SK-N-SH (cell line): ENCODE data around the gene MRPS5. TPM values are rescaled to one million over a fixed set of nuclear protein-coding genes. Genes with fewer than 3 reads are reported as not detected.

Experiments
- CTCF ChIA-PET: fragments of 300-600, 350-600 bp; formaldehyde crosslinking; extraction: SDS; loops from one replicate; lab custom pipeline; 2021; lab: Yijun Ruan, JAX
- POLR2A ChIA-PET: fragments of 350-600 bp; sonication (Branson Sonifier 250); formaldehyde crosslinking; extraction: SDS; loops from one replicate; lab custom pipeline; 2020; ENCODE audit warnings: antibody characterized with exemption, inconsistent platforms; lab: Yijun Ruan, JAX
- DNase-seq: peaks from one replicate; pipeline ENCODE4 v3.0.0; 2012
- H2AFZ ChIP-seq: fragments of 200-600 bp; sonication (generic); 2 replicates; pipeline ENCODE4 v1.8.1; 2016; ENCODE audit warnings: antibody characterized with exemption, mild to moderate bottlenecking, low read depth
- H3F3A ChIP-seq: fragments of 200-600 bp; sonication (generic); replicated peaks from 2 replicates; pipeline ENCODE3; 2016; ENCODE audit warnings: antibody characterized with exemption, mild to moderate bottlenecking; ENCODE audit not compliant: insufficient read depth
- H3K27ac ChIP-seq, 2 experiments: fragments of 200-500 bp in 1 of 2; fragments of 200-600 bp in 1 of 2; sonication (Bioruptor generic) in 1 of 2; sonication (generic), shearing (Covaris generic) in 1 of 2; 2 replicates each; pipeline versions ENCODE4 v1.5.1 to v1.6.1; 2014 to 2016; ENCODE audit warnings: low read depth in 2 of 2, inconsistent platforms in 1 of 2, low read length in 1 of 2, mild to moderate bottlenecking in 1 of 2, mixed read lengths in 1 of 2
- H3K27me3 ChIP-seq: fragments of 200-600 bp; sonication (generic), shearing (Covaris generic); 2 replicates; pipeline ENCODE4 v1.6.1; 2016; ENCODE audit warnings: mixed run types; ENCODE audit not compliant: insufficient read depth
- H3K36me3 ChIP-seq, 2 experiments: fragments of 200-500 bp in 1 of 2; fragments of 200-600 bp in 1 of 2; sonication (Bioruptor generic) in 1 of 2; sonication (generic) in 1 of 2; replicated peaks in 1 of 2; 2 replicates each; pipeline versions ENCODE3 to v1.5.1; 2014 to 2016; ENCODE audit warnings: low read length in 1 of 2, mild to moderate bottlenecking in 1 of 2; ENCODE audit not compliant: insufficient read depth in 2 of 2, control insufficient read depth in 1 of 2
- H3K4me1 ChIP-seq, 2 experiments: fragments of 200-500 bp in 1 of 2; fragments of 200-600 bp in 1 of 2; sonication (Bioruptor generic) in 1 of 2; sonication (generic), shearing (Covaris generic) in 1 of 2; 2 replicates each; pipeline versions ENCODE4 v1.5.1 to v1.6.1; 2014 to 2016; ENCODE audit warnings: low read depth in 1 of 2, low read length in 1 of 2, mixed run types in 1 of 2; ENCODE audit not compliant: insufficient read depth in 2 of 2, control insufficient read depth in 1 of 2
- H3K4me2 ChIP-seq: fragments of 200-600 bp; sonication (generic), shearing (Covaris generic); 2 replicates; pipeline ENCODE4 v1.6.1; 2017; ENCODE audit warnings: mixed run types
- H3K4me3 ChIP-seq, 2 experiments: fragments of 200-500 bp in 1 of 2; fragments of 200-600 bp in 1 of 2; sonication (Bioruptor generic) in 1 of 2; sonication (generic), shearing (Covaris generic) in 1 of 2; 2 replicates each; pipeline versions ENCODE4 v1.5.1 to v1.8.1; 2014 to 2016; ENCODE audit warnings: low read depth in 2 of 2, inconsistent platforms in 1 of 2, low read length in 1 of 2, mild to moderate bottlenecking in 1 of 2, mixed read lengths in 1 of 2, moderate library complexity in 1 of 2
- H3K79me2 ChIP-seq: fragments of 200-600 bp; sonication (generic); 2 replicates; pipeline ENCODE4 v1.8.1; 2017; ENCODE audit warnings: mild to moderate bottlenecking; ENCODE audit not compliant: insufficient read depth
- H3K9ac ChIP-seq: fragments of 200-600 bp; sonication (generic); 2 replicates; pipeline ENCODE4 v1.6.1; 2017; ENCODE audit warnings: mixed run types
- H3K9me2 ChIP-seq: fragments of 200-600 bp; sonication (generic); 2 replicates; pipeline ENCODE4 v1.6.1; 2017; ENCODE audit warnings: mixed run types
- H3K9me3 ChIP-seq: fragments of 200-600 bp; sonication (generic); 2 replicates; pipeline ENCODE4 v1.6.1; 2017; ENCODE audit warnings: mixed run types, mild to moderate bottlenecking, moderate library complexity
- H4K20me1 ChIP-seq: fragments of 200-600 bp; sonication (generic); 2 replicates; pipeline ENCODE4 v1.6.1; 2017; ENCODE audit warnings: mild to moderate bottlenecking, mixed run types; ENCODE audit not compliant: insufficient read depth
- CHD2 ChIP-seq: fragments of 150-350 bp; IDR thresholded peaks from 2 replicates; pipeline ENCODE4 v1.6.1; 2018; ENCODE audit warnings: low read length; ENCODE audit not compliant: partially characterized antibody
- CTCF ChIP-seq: fragments of 200-600 bp; sonication (generic); IDR thresholded peaks from 2 replicates; pipeline ENCODE4 v1.6.1; 2017; ENCODE audit warnings: antibody characterized with exemption, mild to moderate bottlenecking, moderate library complexity
- ELF1 ChIP-seq: IDR thresholded peaks from 2 replicates; pipeline ENCODE4 v1.4.0; 2012
- FOXJ3 ChIP-seq: sonication (generic); formaldehyde crosslinking; IDR thresholded peaks from 2 replicates; pipeline ENCODE4 v1.5.1; 2020; ENCODE audit warnings: mild to moderate bottlenecking, missing genetic modification reagents
- GATA2 ChIP-seq: sonication (generic); formaldehyde crosslinking; IDR thresholded peaks from 2 replicates; pipeline ENCODE4 v1.5.0; 2020; ENCODE audit warnings: mild to moderate bottlenecking, missing genetic modification reagents
- MAX ChIP-seq: IDR thresholded peaks from 2 replicates; pipeline ENCODE4 v1.4.0; 2012; ENCODE audit warnings: low read depth
- MEF2A ChIP-seq: IDR thresholded peaks from 2 replicates; pipeline ENCODE4 v1.4.0; 2012; ENCODE audit warnings: low read depth, borderline replicate concordance
- MXI1 ChIP-seq: IDR thresholded peaks from 2 replicates; pipeline ENCODE4 v1.6.1; 2012; ENCODE audit warnings: mild to moderate bottlenecking, low read depth, low read length, improper control_type of control experiment
- PBX3 ChIP-seq: IDR thresholded peaks from 2 replicates; pipeline ENCODE4; 2012
- RCOR1 ChIP-seq: fragments of 150-350 bp; IDR thresholded peaks from 2 replicates; pipeline ENCODE4 v1.6.1; 2017; ENCODE audit warnings: antibody characterized with exemption, low read length
- REST ChIP-seq: IDR thresholded peaks from 2 replicates; pipeline ENCODE4 v1.6.1; 2012; ENCODE audit warnings: mild to moderate bottlenecking, low read depth, low read length, moderate library complexity
- SIN3A ChIP-seq: IDR thresholded peaks from 2 replicates; pipeline ENCODE4 v1.6.1; 2012; ENCODE audit warnings: low read depth, mild to moderate bottlenecking, low read length, moderate library complexity, borderline replicate concordance
- SMC3 ChIP-seq: IDR thresholded peaks from 2 replicates; pipeline ENCODE4 v1.6.1; 2012; ENCODE audit warnings: low read depth, low read length, improper control_type of control experiment
- TEAD4 ChIP-seq: IDR thresholded peaks from 2 replicates; pipeline ENCODE4 v1.4.0; 2012; ENCODE audit warnings: mild to moderate bottlenecking, borderline replicate concordance; ENCODE audit not compliant: insufficient read depth
- USF1 ChIP-seq: IDR thresholded peaks from 2 replicates; pipeline ENCODE4 v1.4.0; 2012; ENCODE audit warnings: low read depth, borderline replicate concordance
- YY1 ChIP-seq: IDR thresholded peaks from 2 replicates; pipeline ENCODE4 v1.4.0; 2012; ENCODE audit warnings: low read depth, mild to moderate bottlenecking
- ZBTB33 ChIP-seq: IDR thresholded peaks from 2 replicates; pipeline ENCODE4 v1.4.0; 2012; ENCODE audit warnings: low read depth, borderline replicate concordance
- WGBS: methylation state at CpG from one replicate; pipeline ENCODE4 v1.1.6; 2017; ENCODE audit warnings: low lambda C conversion rate; 5-methylcytosine and 5-hydroxymethylcytosine counted together
- polyA plus RNA-seq, 3 experiments: library from polyadenylated mRNA; depleted of rRNA; stranded (reverse); fragments of >200 nt; gene quantifications; 2 replicates each; pipeline ENCODE4 v1.2.3, GENCODE V29; 2012

Gene MRPS5
- polyA plus RNA-seq, 1 of the 3 experiments (the other 2 are of a cell fraction): 32.8 TPM

GRCh38 chr2:95049961-95050360 lies 71.6 kb downstream of the MRPS5 start:
- Histone ChIP-seq H3K27ac (no peak overlapping the region), H3K9me2 (no peaks in the 10 kb centered on the region), H3K4me1 (no peaks in the 10 kb centered on the region), H3F3A (no peaks in the 10 kb centered on the region)
- TF ChIP-seq RCOR1 (no peak), MXI1 (no peak), SMC3 (no peak), FOXJ3 (no peak), MEF2A (no peak), CHD2 (no peak), REST (no peak), ZBTB33 (no peak), GATA2 (CRISPR knock-in tag) (no peak), YY1 (no peak), USF1 (no peak), PBX3 (no peak), MAX (no peak), SIN3A (no peak), CTCF (no peak), TEAD4 (no peak), ELF1 (no peak)
- TF ChIP-seq, all 33 proteins: peak for 0
- Histone ChIP-seq H2AFZ (no peak overlapping the region), H3K4me2 (no peak overlapping the region), H3K9ac (no peak overlapping the region), H4K20me1 (no peaks in the 10 kb centered on the region), H3K79me2 (no peaks in the 10 kb centered on the region), H3K27me3 (peaks cover 69% of the 10 kb centered on the region), H3K9me3 (no peaks in the 10 kb centered on the region), H3K36me3 (no peaks in the 10 kb centered on the region), H3K4me3 (no peak overlapping the region)
- CTCF ChIA-PET: interaction anchor here (1.1 to 1.3 kb wide), 2 partner anchors 13 to 30 kb away, joined by 3 to 4 read pairs; no protein-coding TSS in a partner anchor
- WGBS: 11% methylated on average over 5 of the region's 6 CpGs
- no peak for DNase-seq
- POLR2A ChIA-PET: no interaction called here
